IPS-NIHi11 (cell line): ENCODE measurements around the gene PCTP.

ENCODE experiments used
- DNase-seq: peaks from one replicate; pipeline ENCODE4 v3.0.0; 2012; ENCODE audit warnings: mixed read lengths, low spot score

The PCTP gene

GRCh38 chr17:55757659-55758058 lies 6.8 kb downstream of the PCTP start:
- no peak for DNase-seq

GRCh38 chr17:55758171-55758570 lies 7.3 kb downstream of the PCTP start:
- no peak for DNase-seq

- DNase-seq = no peak
Observed at GRCh38 chr17:55760643-55761355, 9.9 kb downstream of the PCTP start.

GRCh38 chr17:55762086-55762858 lies 11.4 kb downstream of the PCTP start:
- no peak for DNase-seq

- DNase-seq = no peak
Observed at GRCh38 chr17:55763856-55764255, 13.0 kb downstream of the PCTP start.

GRCh38 chr17:55764610-55765009 lies 13.8 kb downstream of the PCTP start:
- no peak for DNase-seq

- DNase-seq = no peak
Observed at GRCh38 chr17:55765472-55765871, 14.6 kb downstream of the PCTP start.

GRCh38 chr17:55768936-55769624 lies 18.2 kb downstream of the PCTP start:
- DNase-seq = no peak

GRCh38 chr17:55769625-55770000 lies 18.8 kb downstream of the PCTP start:
- no peak for DNase-seq

GRCh38 chr17:55770196-55770870 lies 19.5 kb downstream of the PCTP start:
- peak; percentile 70 for DNase-seq

GRCh38 chr17:55772086-55772485 lies 21.2 kb downstream of the PCTP start:
- DNase-seq = no peak

- no peak for DNase-seq
Observed at GRCh38 chr17:55773671-55774070, 22.8 kb downstream of the PCTP start.

- peak; percentile 23 for DNase-seq
Observed at GRCh38 chr17:55774846-55775271, 24.0 kb downstream of the PCTP start.

GRCh38 chr17:55776271-55776670 lies 25.4 kb downstream of the PCTP start:
- DNase-seq = no peak

- no peak for DNase-seq
Observed at GRCh38 chr17:55777471-55777971, 26.7 kb downstream of the PCTP start.

GRCh38 chr17:55778389-55779118 lies 27.7 kb downstream of the PCTP start:
- no peak for DNase-seq

GRCh38 chr17:55783684-55784245 lies 32.9 kb downstream of the PCTP start:
- DNase-seq = peak; percentile 8

- DNase-seq = no peak
Observed at GRCh38 chr17:55784666-55785065, 33.8 kb downstream of the PCTP start.

- DNase-seq = no peak
Observed at GRCh38 chr17:55785181-55785580, 34.3 kb downstream of the PCTP start.

GRCh38 chr17:55793272-55793671 lies 42.4 kb downstream of the PCTP start:
- DNase-seq = no peak
